ENCODE data around the gene ADAMTS14. TPM values are rescaled to one million over a fixed set of nuclear protein-coding genes. Genes with fewer than 3 reads are reported as not detected.
"Not testable (repeated sequence)": the region's sequence is repeated elsewhere in the genome, so short reads cannot be mapped to it uniquely, and the experiment has no call there.

Gene ADAMTS14
- total RNA-seq, 1 donor from 2014 or later: 0.53 TPM

GRCh38 chr10:70634011-70634410 is 38.3 kb upstream of the ADAMTS14 start:
- intact Hi-C loops (cut with DNase I): no loop called here
- TF ChIP-seq CTCF (IDR thresholded peaks at IDR 0.05): no peak

GRCh38 chr10:70634515-70634914 is 37.8 kb upstream of the ADAMTS14 start:
- ATAC-seq; intact Hi-C loops (cut with DNase I); H3K9me3 ChIP-seq; H3K4me3 ChIP-seq; H3K27ac ChIP-seq; H3K27me3 ChIP-seq (ENCODE audit: low read depth); H3K36me3 ChIP-seq; DNase-seq; H3K4me1 ChIP-seq: not testable (repeated sequence)

More at GRCh38 chr10:70634011-70634410, 38.3 kb upstream of the ADAMTS14 start:
- DNase-seq (no peak), ATAC-seq (no peak)
- Histone ChIP-seq H3K4me3 (no peak overlapping the region), H3K9me3 (peaks cover 5% of the 10 kb centered on the region), H3K4me1 (no peaks in the 10 kb centered on the region), H3K27ac (no peak overlapping the region), H3K27me3 (ENCODE audit: low read depth) (no peaks in the 10 kb centered on the region), H3K36me3 (no peaks in the 10 kb centered on the region)

GRCh38 chr10:70639640-70640383 is 32.5 kb upstream of the ADAMTS14 start:
- H3K9me3 ChIP-seq; H3K4me1 ChIP-seq; H3K4me3 ChIP-seq; DNase-seq; ATAC-seq; intact Hi-C loops (cut with DNase I); H3K36me3 ChIP-seq; H3K27me3 ChIP-seq (ENCODE audit: low read depth); H3K27ac ChIP-seq: not testable (repeated sequence)

GRCh38 chr10:70643272-70643671 is 29.0 kb upstream of the ADAMTS14 start:
- H3K4me1 ChIP-seq; H3K4me3 ChIP-seq; H3K27me3 ChIP-seq (ENCODE audit: low read depth); H3K36me3 ChIP-seq; H3K9me3 ChIP-seq; intact Hi-C loops (cut with DNase I); H3K27ac ChIP-seq; ATAC-seq; DNase-seq: not testable (repeated sequence)

GRCh38 chr10:70644959-70645358 is 27.3 kb upstream of the ADAMTS14 start:
- intact Hi-C loops (cut with DNase I); H3K9me3 ChIP-seq; ATAC-seq; H3K4me1 ChIP-seq; H3K4me3 ChIP-seq; H3K27me3 ChIP-seq (ENCODE audit: low read depth); H3K36me3 ChIP-seq; DNase-seq; H3K27ac ChIP-seq: not testable (repeated sequence)

- intact Hi-C loops (cut with DNase I): no loop called here
- no peak for ATAC-seq
- Histone ChIP-seq H3K9me3 (no peaks in the 10 kb centered on the region), H3K4me1 (no peaks in the 10 kb centered on the region), H3K27ac (no peak overlapping the region), H3K27me3 (ENCODE audit: low read depth) (no peaks in the 10 kb centered on the region), H3K36me3 (no peaks in the 10 kb centered on the region), H3K4me3 (no peak overlapping the region)
- TF ChIP-seq CTCF (IDR thresholded peaks at IDR 0.05): no peak
- DNase-seq: no peak
Observed at GRCh38 chr10:70647086-70647485, 25.2 kb upstream of the ADAMTS14 start.

- no peaks in the 10 kb centered on the region for H3K4me1 ChIP-seq
- H3K27ac ChIP-seq: no peak overlapping the region
- no peaks in the 10 kb centered on the region for H3K27me3 ChIP-seq (ENCODE audit: low read depth)
- H3K36me3 ChIP-seq: no peaks in the 10 kb centered on the region
- H3K9me3 ChIP-seq: no peaks in the 10 kb centered on the region
- DNase-seq: no peak
- intact Hi-C loops (cut with DNase I): no loop called here
- no peak for ATAC-seq
- TF ChIP-seq CTCF (IDR thresholded peaks at IDR 0.05): no peak
- H3K4me3 ChIP-seq: no peak overlapping the region
Observed at GRCh38 chr10:70648427-70648826, 23.9 kb upstream of the ADAMTS14 start.

Measured in lower lobe of right lung (tissue), 2 donors.